OCI-LY7 (cell line): ENCODE results near the gene AKT2. TPM values are rescaled to one million over a fixed set of nuclear protein-coding genes. Genes with fewer than 3 reads are reported as not detected.
"Not testable (repeated sequence)": the region's sequence is repeated elsewhere in the genome, so short reads cannot be mapped to it uniquely, and the experiment has no call there.

ENCODE experiments used
- Bru-seq: library from RNA; stranded (reverse); fragments of 400-500 nt; gene quantifications from one replicate; lab custom pipeline; 2021; lab: Mats Ljungman, UMichigan
- BruChase-seq, 2 experiments: library from RNA; stranded (reverse); fragments of 400-500 nt; gene quantifications; one replicate each; lab custom pipeline; 2021; lab: Mats Ljungman, UMichigan
- BruUV-seq: library from RNA; stranded (reverse); fragments of 400-500 nt; replicated peaks from 2 replicates; lab custom pipeline; 2021; lab: Mats Ljungman, UMichigan
- CTCF ChIA-PET: fragments of 300-600 bp; sonication (Branson Sonifier 250); formaldehyde crosslinking; loops from one replicate; lab custom pipeline; 2022; ENCODE audit warnings: antibody characterized with exemption; ENCODE audit not compliant: unreplicated experiment; lab: Charles Lee
- POLR2A ChIA-PET: fragments of 300-600 bp; sonication (Branson Sonifier 250); formaldehyde crosslinking; loops from one replicate; lab custom pipeline; 2022; ENCODE audit warnings: antibody characterized with exemption; lab: Charles Lee
- DNase-seq: peaks from one replicate; pipeline ENCODE4 v3.0.0-alpha.2; 2015; ENCODE audit warnings: low spot score
- H2AFZ ChIP-seq: fragments of 200-600 bp; sonication (generic), shearing (Covaris generic); 2 replicates; pipeline ENCODE4 v1.6.1; 2014; ENCODE audit warnings: mild to moderate bottlenecking, antibody characterized with exemption, low read length, moderate library complexity
- H3K27ac ChIP-seq: fragments of 200-600 bp; sonication (generic); 2 replicates; pipeline ENCODE4 v1.5.1; 2014; ENCODE audit warnings: mixed run types, low read depth, mild to moderate bottlenecking, moderate library complexity, low read length, inconsistent platforms; ENCODE audit not compliant: poor library complexity, severe bottlenecking
- H3K36me3 ChIP-seq: fragments of 200-600 bp; sonication (generic); 2 replicates; pipeline ENCODE4 v1.6.1; 2014; ENCODE audit warnings: mild to moderate bottlenecking, antibody characterized with exemption, low read length, moderate library complexity, mixed read lengths; ENCODE audit not compliant: insufficient read depth
- H3K4me1 ChIP-seq: fragments of 200-600 bp; sonication (generic); 2 replicates; pipeline ENCODE4 v1.5.1; 2014; ENCODE audit warnings: mild to moderate bottlenecking, low read length; ENCODE audit not compliant: insufficient read depth, poor library complexity, severe bottlenecking
- H3K4me2 ChIP-seq: fragments of 200-600 bp; sonication (generic); 2 replicates; pipeline ENCODE4 v1.6.1; 2014; ENCODE audit warnings: mild to moderate bottlenecking, low read length
- H3K4me3 ChIP-seq: fragments of 200-600 bp; sonication (generic); 2 replicates; pipeline ENCODE4 v1.5.1; 2014; ENCODE audit warnings: mild to moderate bottlenecking, low read depth, low read length; ENCODE audit not compliant: poor library complexity, severe bottlenecking
- H3K79me2 ChIP-seq: fragments of 200-600 bp; sonication (generic); 2 replicates; pipeline ENCODE4 v1.6.1; 2016; ENCODE audit warnings: low read depth, mild to moderate bottlenecking, low read length, moderate library complexity, mixed read lengths; ENCODE audit not compliant: insufficient read depth
- H3K9me2 ChIP-seq: fragments of 200-600 bp; sonication (generic); 2 replicates; pipeline ENCODE4 v1.6.1; 2016; ENCODE audit warnings: mild to moderate bottlenecking, low read length, mixed read lengths; ENCODE audit not compliant: insufficient read depth
- H3K9me3 ChIP-seq: fragments of 200-600 bp; sonication (generic); 2 replicates; pipeline ENCODE4 v1.6.1; 2014; ENCODE audit warnings: mild to moderate bottlenecking, mixed run types, low read length, mixed read lengths
- H4K20me1 ChIP-seq: fragments of 200-600 bp; sonication (generic); 2 replicates; pipeline ENCODE4 v1.6.1; 2014; ENCODE audit warnings: mild to moderate bottlenecking, antibody characterized with exemption, low read length, moderate library complexity, mixed read lengths; ENCODE audit not compliant: insufficient read depth
- EZH2phosphoT487 ChIP-seq: fragments of 200-600 bp; sonication (generic); IDR thresholded peaks from 2 replicates; pipeline ENCODE4 v1.6.1; 2018; ENCODE audit warnings: low read depth, borderline replicate concordance, mild to moderate bottlenecking, mixed run types, antibody characterized with exemption, low read length, moderate library complexity, mixed read lengths
- intact Hi-C: fragments of 100-400 bp; cut with micrococcal nuclease; formaldehyde crosslinking; loops from one replicate; pipeline ENCODE4 v1.10.0; 2022; ENCODE audit not compliant: unreplicated experiment
- long read RNA-seq: library from polyadenylated mRNA; stranded (forward); transcript quantifications from one replicate; pipeline ENCODE4 v2.0.0, GENCODE V29; 2022
- total RNA-seq, 2 experiments: library from RNA; depleted of rRNA in 1 of 2; stranded (reverse); fragments of >200 nt in 1 of 2; shearing (Covaris generic) in 1 of 2; gene quantifications; 2 replicates each; pipeline ENCODE4 v1.2.3, GENCODE V29; 2014 to 2022
- TF ChIP-seq, protein P1 (sequence below): fragments of 200-600 bp; sonication (generic); conservative IDR thresholded peaks from 2 replicates; pipeline ENCODE4 v1.5.1; 2014; ENCODE audit warnings: mild to moderate bottlenecking, antibody characterized with exemption, low read length, moderate library complexity, mixed read lengths

Gene AKT2
- total RNA-seq (2014; rRNA removed; shearing (Covaris generic)) (97.8 and 116 TPM in 2 replicates), total RNA-seq (2022) (192 and 197 TPM in 2 replicates), Bru-seq, nascent RNA (percentile 69 among the genes with signal in this experiment), BruChase-seq, experiment 1, labeled RNA remaining after a 6-hour chase (percentile 88 among the genes with signal in this experiment), BruChase-seq, experiment 2, labeled RNA remaining after a 2-hour chase (percentile 76 among the genes with signal in this experiment)
- long read RNA-seq, full-length matches to known transcripts = 3 of 13 reads
- long read RNA-seq, partial matches to known transcripts = 1 of 13 reads
- long read RNA-seq, other reads (novel, unspliced or antisense) = 9 of 13 reads

DNA sequence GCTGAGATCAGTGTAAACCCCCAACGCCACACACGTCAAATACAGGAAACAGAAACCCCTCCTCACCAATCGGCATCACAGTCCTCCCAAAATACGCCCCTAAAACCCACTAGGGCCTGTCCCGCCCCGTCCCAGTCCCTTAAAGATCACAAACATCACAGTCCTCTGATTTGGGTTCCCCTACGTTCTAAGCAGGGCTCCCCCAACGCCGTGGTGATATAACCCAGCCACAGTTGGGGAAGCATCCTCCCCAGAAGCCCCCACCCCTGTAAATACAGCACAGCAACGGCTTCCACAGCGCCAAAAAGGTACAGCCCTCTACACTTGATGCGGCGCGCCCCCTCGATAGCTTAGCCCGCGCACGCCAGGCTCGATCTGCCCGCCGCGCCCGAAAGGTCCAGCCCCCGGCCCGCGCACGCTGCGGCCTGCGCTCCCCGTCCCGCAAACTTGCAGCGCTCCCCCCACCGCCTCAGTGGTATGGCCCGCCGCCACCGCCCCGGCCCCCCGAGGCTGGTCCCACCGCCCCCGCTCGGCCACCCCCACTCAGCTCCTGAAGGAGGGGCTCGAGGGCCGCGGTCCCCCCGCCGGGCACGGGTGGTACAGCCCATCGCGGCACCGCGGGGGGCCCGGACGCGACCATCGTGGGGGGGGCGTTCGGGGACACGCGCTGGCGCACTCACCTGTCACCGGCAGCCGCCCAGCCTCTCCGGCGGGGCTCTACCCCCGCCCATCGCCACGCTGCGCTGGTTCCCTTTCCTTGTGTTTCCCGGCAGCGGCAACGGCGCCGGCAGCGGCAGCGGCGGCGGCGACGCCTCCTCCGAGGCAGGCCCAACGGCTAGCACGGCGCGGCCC is at the start of gene AKT2:
Gene AKT2, minus strand, starts transcription at position 845 of the 852 bp plus-strand sequence. CDS start 20,078 bp downstream, outside the sequence.
- POLR2A ChIA-PET = interaction anchor here (0.6 to 2.0 kb wide), 2 partner anchors 19 to 95 kb away, joined by 4 to 5 read pairs; no protein-coding TSS in a partner anchor
- no peak for TF ChIP-seq EZH2phosphoT487
- TF ChIP-seq, protein P1, sequence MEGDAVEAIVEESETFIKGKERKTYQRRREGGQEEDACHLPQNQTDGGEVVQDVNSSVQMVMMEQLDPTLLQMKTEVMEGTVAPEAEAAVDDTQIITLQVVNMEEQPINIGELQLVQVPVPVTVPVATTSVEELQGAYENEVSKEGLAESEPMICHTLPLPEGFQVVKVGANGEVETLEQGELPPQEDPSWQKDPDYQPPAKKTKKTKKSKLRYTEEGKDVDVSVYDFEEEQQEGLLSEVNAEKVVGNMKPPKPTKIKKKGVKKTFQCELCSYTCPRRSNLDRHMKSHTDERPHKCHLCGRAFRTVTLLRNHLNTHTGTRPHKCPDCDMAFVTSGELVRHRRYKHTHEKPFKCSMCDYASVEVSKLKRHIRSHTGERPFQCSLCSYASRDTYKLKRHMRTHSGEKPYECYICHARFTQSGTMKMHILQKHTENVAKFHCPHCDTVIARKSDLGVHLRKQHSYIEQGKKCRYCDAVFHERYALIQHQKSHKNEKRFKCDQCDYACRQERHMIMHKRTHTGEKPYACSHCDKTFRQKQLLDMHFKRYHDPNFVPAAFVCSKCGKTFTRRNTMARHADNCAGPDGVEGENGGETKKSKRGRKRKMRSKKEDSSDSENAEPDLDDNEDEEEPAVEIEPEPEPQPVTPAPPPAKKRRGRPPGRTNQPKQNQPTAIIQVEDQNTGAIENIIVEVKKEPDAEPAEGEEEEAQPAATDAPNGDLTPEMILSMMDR = no peak
- CTCF ChIA-PET = interaction anchor here (0.6 kb wide), 2 partner anchors 11 to 265 kb away, joined by 3 to 9 read pairs; no protein-coding TSS in a partner anchor
- no peaks in the 10 kb centered on the region for H4K20me1 ChIP-seq
- H3K27ac ChIP-seq = peak within 1 kb of the TSS; percentile 94
- H2AFZ ChIP-seq = peak within 1 kb of the TSS; percentile 47
- H3K4me1 ChIP-seq = peaks cover 63% of the 10 kb centered on the region
- H3K9me3 ChIP-seq = no peaks in the 10 kb centered on the region
- H3K9me2 ChIP-seq = no peaks in the 10 kb centered on the region
- BruUV-seq = no TSS peak
- DNase-seq = peak; percentile 92
- H3K4me2 ChIP-seq = peak within 1 kb of the TSS; percentile 93
- peak within 1 kb of the TSS; percentile 85 for H3K4me3 ChIP-seq
- peaks cover 50% of the 10 kb centered on the region for H3K79me2 ChIP-seq
- H3K36me3 ChIP-seq = peaks cover 3% of the 10 kb centered on the region; the same call in 1 of the 2 replicates
- intact Hi-C loops = loop anchor here (5.0 to 10.0 kb wide), 4 partner anchors 63 to 320 kb away; partner anchors contain the start of genes C19orf47, LTBP4, PLD3 and SERTAD1

DNA sequence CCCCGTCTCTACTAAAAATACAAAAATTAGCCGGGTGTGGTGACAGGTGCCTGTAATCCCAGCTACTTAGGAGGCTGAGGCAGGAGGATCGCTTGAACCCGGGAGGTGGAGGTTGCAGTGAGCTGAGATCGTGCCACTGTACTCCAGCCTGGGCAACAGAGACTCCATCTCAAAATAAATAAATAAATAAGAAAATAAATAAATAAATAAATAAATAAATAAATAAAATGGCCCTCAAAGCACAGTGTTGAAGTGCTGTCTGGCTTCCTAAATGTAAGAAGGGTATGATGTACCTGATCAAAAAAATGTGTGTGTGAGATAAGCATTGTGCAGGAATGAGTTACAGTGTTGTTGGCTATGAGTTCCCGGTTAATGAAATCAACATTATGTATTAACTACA is 47.9 kb upstream of the AKT2 start:
- intact Hi-C loops, H4K20me1 ChIP-seq, H2AFZ ChIP-seq, H3K9me3 ChIP-seq, H3K27ac ChIP-seq, H3K4me2 ChIP-seq, BruUV-seq, CTCF ChIA-PET, POLR2A ChIA-PET, DNase-seq, H3K79me2 ChIP-seq, H3K4me1 ChIP-seq, H3K9me2 ChIP-seq, H3K4me3 ChIP-seq: not testable (repeated sequence)
- H3K36me3 ChIP-seq = peaks cover 73% of the 10 kb centered on the region

DNA sequence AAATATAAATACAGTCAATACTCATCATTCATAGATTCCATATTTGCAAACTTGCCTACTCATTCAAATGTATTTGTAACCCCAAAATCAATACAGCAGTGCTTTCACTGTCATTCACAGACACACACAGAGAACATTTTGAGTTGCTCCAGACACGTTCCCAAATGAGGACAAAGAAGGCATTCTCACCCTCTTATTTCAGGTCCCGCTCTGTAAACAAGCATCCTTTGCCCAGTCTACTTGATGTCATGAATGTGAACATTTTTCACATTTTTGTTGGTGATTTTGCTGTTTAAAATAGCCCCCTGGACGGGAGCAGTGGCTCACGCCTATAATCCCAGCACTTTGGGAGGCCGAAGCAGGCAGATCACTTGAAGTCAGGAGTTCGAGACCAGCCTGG is 47.5 kb upstream of the AKT2 start:
- Histone ChIP-seq H3K4me1 (no peaks in the 10 kb centered on the region), H3K36me3 (peaks cover 77% of the 10 kb centered on the region), H3K4me3 (no peak overlapping the region), H4K20me1 (no peaks in the 10 kb centered on the region), H3K79me2 (no peaks in the 10 kb centered on the region), H3K4me2 (no peak overlapping the region), H3K27ac (no peak overlapping the region), H2AFZ (no peak overlapping the region), H3K9me2 (no peaks in the 10 kb centered on the region), H3K9me3 (no peaks in the 10 kb centered on the region)
- no TSS peak for BruUV-seq
- POLR2A ChIA-PET = no interaction called here
- CTCF ChIA-PET = no interaction called here
- no peak for TF ChIP-seq EZH2phosphoT487
- TF ChIP-seq, protein P1 = no peak
- DNase-seq = no peak
- intact Hi-C loops = no loop called here
